Epithelial cell of proximal tubule (primary cell): Measurements from ENCODE around the gene CLEC4G. TPM values are rescaled to one million over a fixed set of nuclear protein-coding genes. Genes with fewer than 3 reads are reported as not detected.

ENCODE experiments used
- DNase-seq: peaks from one replicate; pipeline ENCODE4 v3.0.0-alpha.2; 2011; ENCODE audit warnings: low read depth
- H3K4me3 ChIP-seq: 2 replicates; pipeline ENCODE4 v1.5.1; 2011; ENCODE audit warnings: low read depth, mild to moderate bottlenecking, low read length
- CTCF ChIP-seq: conservative IDR thresholded peaks from 2 replicates; pipeline ENCODE4 v1.5.1; 2012; ENCODE audit warnings: low read depth, mild to moderate bottlenecking, low read length
- total RNA-seq: library from RNA; depleted of rRNA; stranded (reverse); fragments of >200 nt; gene quantifications from 2 replicates; pipeline ENCODE4 v1.2.3, GENCODE V29; 2015

CLEC4G gene
- total RNA-seq, 1 donor from 2014 or later: not detected

- H3K4me3 ChIP-seq: no peak overlapping the region
- no peak for TF ChIP-seq CTCF
- no peak for DNase-seq
Observed at GRCh38 chr19:7740682-7741054, 8.8 kb upstream of the CLEC4G start.

GRCh38 chr19:7739801-7740681 lies 8.1 kb upstream of the CLEC4G start:
- DNase-seq: no peak
- no peak for TF ChIP-seq CTCF

GRCh38 chr19:7739211-7739755 lies 7.4 kb upstream of the CLEC4G start:
- H3K4me3 ChIP-seq: no peak overlapping the region
- no peak for DNase-seq
- TF ChIP-seq CTCF: no peak

More at GRCh38 chr19:7739801-7740681, 8.1 kb upstream of the CLEC4G start:
- no peak overlapping the region for H3K4me3 ChIP-seq

GRCh38 chr19:7738023-7738422 lies 6.1 kb upstream of the CLEC4G start:
- TF ChIP-seq CTCF: no peak
- no peak for DNase-seq
- no peak overlapping the region for H3K4me3 ChIP-seq

- TF ChIP-seq CTCF: no peak
Observed at GRCh38 chr19:7737215-7737614, 5.3 kb upstream of the CLEC4G start.

GRCh38 chr19:7736148-7736547 lies 4.2 kb upstream of the CLEC4G start:
- no peak for DNase-seq
- no peak for TF ChIP-seq CTCF
- H3K4me3 ChIP-seq: no peak overlapping the region

More at GRCh38 chr19:7737215-7737614, 5.3 kb upstream of the CLEC4G start:
- H3K4me3 ChIP-seq: no peak overlapping the region
- DNase-seq: no peak
